GM12878 (cell line): ENCODE measurements around the gene HAP1. TPM values are rescaled to one million over a fixed set of nuclear protein-coding genes. Genes with fewer than 3 reads are reported as not detected.

ENCODE experiments used
- ATAC-seq: fragments of 200-7000 bp; cut with Tn5 transposase; 3 replicates; pipeline ENCODE4 v1.9.1; 2020; ENCODE audit warnings: mild to moderate bottlenecking, moderate library complexity
- BruUV-seq: library from RNA; stranded (reverse); fragments of 400-500 nt; replicated peaks from 2 replicates; lab custom pipeline; 2021; lab: Mats Ljungman, UMichigan
- CTCF ChIA-PET: fragments of 300-600 bp; sonication (Branson Sonifier 250); formaldehyde crosslinking; extraction: SDS; loops from one replicate; lab custom pipeline; 2021; ENCODE audit warnings: inconsistent platforms; lab: Yijun Ruan, JAX
- POLR2A ChIA-PET: fragments of 350-600 bp; formaldehyde crosslinking; extraction: SDS; loops from one replicate; lab custom pipeline; 2021; ENCODE audit warnings: inconsistent platforms; lab: Charles Lee
- RAD21 ChIA-PET: fragments of 300-600 bp; sonication (Branson Sonifier 250); formaldehyde crosslinking; loops from one replicate; lab custom pipeline; 2023; ENCODE audit warnings: antibody characterized with exemption; ENCODE audit not compliant: unreplicated experiment; lab: Charles Lee
- SMC1A ChIA-PET: fragments of 300-600 bp; sonication (Branson Sonifier 250); formaldehyde crosslinking; loops from one replicate; lab custom pipeline; 2023; ENCODE audit not compliant: unreplicated experiment, uncharacterized antibody; lab: Charles Lee
- DNase-seq: peaks from one replicate; pipeline ENCODE4 v3.0.0-alpha.2; 2011; ENCODE audit warnings: low read depth, low spot score
- FAIRE-seq: peaks from 3 replicates; lab custom pipeline; 2011; peaks lifted over from hg19 to GRCh38; lab: Jason Lieb, UNC
- H2AFZ ChIP-seq: 2 replicates; pipeline ENCODE4 v1.6.0; 2011; ENCODE audit warnings: low read depth, low read length, control low read depth; ENCODE audit not compliant: control insufficient read depth
- H3K27ac ChIP-seq: 2 replicates; pipeline ENCODE4 v1.5.1; 2011; ENCODE audit warnings: control low read depth; ENCODE audit not compliant: control insufficient read depth, insufficient read depth
- H3K27me3 ChIP-seq, 2 experiments: replicated peaks in 1 of 2; 2 replicates each; pipeline versions ENCODE4 v1.6.0 to v1.6.1; 2011; ENCODE audit warnings: low read length in 1 of 2; ENCODE audit not compliant: control insufficient read depth in 2 of 2, insufficient read depth in 2 of 2
- H3K36me3 ChIP-seq, 2 experiments: 2 replicates each; pipeline ENCODE4 v1.5.1; 2011; ENCODE audit warnings: low read length in 1 of 2; ENCODE audit not compliant: control insufficient read depth in 2 of 2, insufficient read depth in 2 of 2
- H3K4me1 ChIP-seq: 2 replicates; pipeline ENCODE4 v1.6.1; 2011; ENCODE audit warnings: mild to moderate bottlenecking, low read length, moderate library complexity, mixed read lengths; ENCODE audit not compliant: control insufficient read depth, insufficient read depth
- H3K4me2 ChIP-seq: 2 replicates; pipeline ENCODE4 v1.6.0; 2011; ENCODE audit warnings: control low read depth; ENCODE audit not compliant: control insufficient read depth, insufficient read depth
- H3K4me3 ChIP-seq: fragments of 200-600 bp; sonication (generic); 2 replicates; pipeline ENCODE4 v1.5.1; 2016
- H3K79me2 ChIP-seq: 2 replicates; pipeline ENCODE4 v1.6.0; 2011; ENCODE audit warnings: low read length; ENCODE audit not compliant: control insufficient read depth, insufficient read depth
- H3K9ac ChIP-seq: 2 replicates; pipeline ENCODE4 v1.8.0; 2011; ENCODE audit warnings: low read length, control low read depth, mixed read lengths; ENCODE audit not compliant: control insufficient read depth, insufficient read depth
- H3K9me3 ChIP-seq: replicated peaks from 3 replicates; pipeline ENCODE4 v1.5.1; 2011; ENCODE audit warnings: mild to moderate bottlenecking, low read length; ENCODE audit not compliant: control insufficient read depth, insufficient read depth
- H4K20me1 ChIP-seq: 2 replicates; pipeline ENCODE4 v1.6.0; 2011; ENCODE audit not compliant: control insufficient read depth, insufficient read depth
- EP300 ChIP-seq, 2 experiments: fragments of 150-350 bp in 1 of 2; IDR thresholded peaks; 2 replicates each; pipeline ENCODE4 v1.6.1; 2011 to 2012; ENCODE audit warnings: low read depth in 2 of 2, low read length in 2 of 2, borderline replicate concordance in 1 of 2, improper control_type of control experiment in 1 of 2, inconsistent platforms in 1 of 2; ENCODE audit not compliant: control insufficient read depth in 1 of 2
- EZH2 ChIP-seq: IDR thresholded peaks from 2 replicates; pipeline ENCODE4 v1.6.1; 2012; ENCODE audit warnings: low read depth, mild to moderate bottlenecking, control low read depth, inconsistent platforms, low read length, borderline replicate concordance; ENCODE audit not compliant: control insufficient read depth
- HCFC1 ChIP-seq: fragments of 150-350 bp; IDR thresholded peaks from 2 replicates; pipeline ENCODE4 v1.6.1; 2014; ENCODE audit warnings: low read length
- MXI1 ChIP-seq: fragments of 150-350 bp; IDR thresholded peaks from 2 replicates; pipeline ENCODE4 v1.6.1; 2011; ENCODE audit warnings: low read depth, mild to moderate bottlenecking, inconsistent platforms, low read length, improper control_type of control experiment
- NKRF ChIP-seq: fragments of 450-650 bp; conservative IDR thresholded peaks from 2 replicates; pipeline ENCODE4 v1.6.1; 2017; ENCODE audit warnings: mild to moderate bottlenecking, moderate library complexity
- PAX5 ChIP-seq: IDR thresholded peaks from 2 replicates; pipeline ENCODE4 v1.6.1; 2011; ENCODE audit warnings: low read depth, low read length, borderline replicate concordance
- PML ChIP-seq: IDR thresholded peaks from 2 replicates; pipeline ENCODE4 v1.6.1; 2012; ENCODE audit warnings: low read length, inconsistent platforms
- RAD21 ChIP-seq: IDR thresholded peaks from 2 replicates; pipeline ENCODE4 v1.6.1; 2011; ENCODE audit warnings: mild to moderate bottlenecking, low read depth, low read length, moderate library complexity; ENCODE audit not compliant: insufficient read depth
- RAD51 ChIP-seq: fragments of 450-650 bp; IDR thresholded peaks from 2 replicates; pipeline ENCODE4 v1.6.1; 2016; ENCODE audit warnings: moderate library complexity, mild to moderate bottlenecking, inconsistent platforms
- RB1 ChIP-seq: fragments of 450-650 bp; formaldehyde crosslinking; IDR thresholded peaks from 2 replicates; pipeline ENCODE4 v1.6.1; 2017; ENCODE audit warnings: mild to moderate bottlenecking, borderline replicate concordance
- RBBP5 ChIP-seq: fragments of 200-600 bp; sonication (generic); conservative IDR thresholded peaks from 2 replicates; pipeline ENCODE4 v1.6.1; 2016
- RUNX3 ChIP-seq: IDR thresholded peaks from 2 replicates; pipeline ENCODE4 v1.6.1; 2012; ENCODE audit warnings: low read length, inconsistent platforms
- SKIL ChIP-seq: fragments of 450-650 bp; IDR thresholded peaks from 2 replicates; pipeline ENCODE4 v1.6.1; 2017; ENCODE audit warnings: mild to moderate bottlenecking, low read depth, inconsistent platforms; ENCODE audit not compliant: poor library complexity, severe bottlenecking
- SMC3 ChIP-seq: IDR thresholded peaks from 2 replicates; pipeline ENCODE4 v1.6.1; 2011; ENCODE audit warnings: low read length, improper control_type of control experiment, borderline replicate concordance
- SREBF2 ChIP-seq: IDR thresholded peaks from 2 replicates; pipeline ENCODE4 v1.6.1; 2012; ENCODE audit warnings: mild to moderate bottlenecking, low read length
- STAT3 ChIP-seq: IDR thresholded peaks from 2 replicates; pipeline ENCODE4 v1.6.1; 2011; ENCODE audit warnings: low read depth, low read length, improper control_type of control experiment
- TCF3 ChIP-seq: IDR thresholded peaks from 2 replicates; pipeline ENCODE4 v1.6.1; 2012; ENCODE audit warnings: low read depth, mild to moderate bottlenecking, low read length, borderline replicate concordance; ENCODE audit not compliant: insufficient read depth
- ZBTB33 ChIP-seq: fragments of 450-650 bp; IDR thresholded peaks from 2 replicates; pipeline ENCODE4 v1.6.1; 2017; ENCODE audit warnings: mild to moderate bottlenecking
- ZNF207 ChIP-seq: fragments of 450-650 bp; IDR thresholded peaks from 2 replicates; pipeline ENCODE4 v1.6.1; 2014; ENCODE audit warnings: antibody characterized with exemption, mild to moderate bottlenecking, borderline replicate concordance
- whole genome bisulfite sequencing: methylation state at CpG from one replicate; pipeline ENCODE4 v1.1.6; 2016; ENCODE audit warnings: low lambda C conversion rate; ENCODE audit not compliant: insufficient replicate concordance, insufficient coverage; ENCODE audit errors: missing lambda C conversion rate; 5-methylcytosine and 5-hydroxymethylcytosine counted together
- in situ Hi-C: fragments of 300-500 bp; cut with MboI; formaldehyde crosslinking; loops from 9 replicates; pipeline ENCODE4 v1.14.3; 2018; ENCODE audit warnings: mixed read lengths
- intact Hi-C: fragments of 100-400 bp; cut with micrococcal nuclease; formaldehyde crosslinking; loops from one replicate; pipeline ENCODE4 v1.14.2; 2022; ENCODE audit not compliant: unreplicated experiment
- polyA plus RNA-seq, 11 experiments: library from polyadenylated mRNA; depleted of rRNA in 4 of 11; unstranded in 6 of 11; stranded (reverse) in 5 of 11; fragments of >200 nt; fragmentation: Nextera tagmentation in 4 of 11; fragmentation: Illumina TruSeq in 1 of 11; extraction: Ambion mirVana in 4 of 11; extraction: Trizol in 1 of 11; gene quantifications; 1 replicate in 1 of 11; 2 replicates in 10 of 11; pipeline versions ENCODE4 v1.2.1 to v1.2.3, GENCODE V29; 2011 to 2016; ENCODE audit warnings: inconsistent platforms in 2 of 11, missing spikeins in 2 of 11, low read depth in 1 of 11
- total RNA-seq, 4 experiments: library from RNA; depleted of rRNA in 3 of 4; stranded (reverse); fragments of >200 nt in 3 of 4; fragmentation: Illumina TruSeq in 1 of 4; extraction: Trizol in 1 of 4; gene quantifications; 2 replicates each; pipeline versions ENCODE4 v1.2.1 to v1.2.3, GENCODE V29; 2013 to 2021

Gene HAP1
- total and polyA plus RNA-seq, 10 of the 15 experiments (the other 5 are each of a cell fraction or from before 2014, with no cell fraction given): not detected

- BruUV-seq: no TSS peak
- H2AFZ ChIP-seq: no peak overlapping the region
- DNase-seq: no peak
- no peak overlapping the region for H3K9ac ChIP-seq
- H4K20me1 ChIP-seq: no peaks in the 10 kb centered on the region
- no peak overlapping the region for H3K27ac ChIP-seq
- H3K9me3 ChIP-seq: no peaks in the 10 kb centered on the region
- H3K4me3 ChIP-seq: no peak overlapping the region
- ChIA-PET POLR2A (interaction anchor here (1.9 kb wide), 1 partner anchor 13 kb away, joined by 6 read pairs; the partner anchor contains the start of gene JUP), SMC1A (no interaction called here), RAD21 (no interaction called here), CTCF (no interaction called here)
- H3K4me1 ChIP-seq: no peaks in the 10 kb centered on the region
- FAIRE-seq: no peak
- H3K79me2 ChIP-seq: peaks cover 4% of the 10 kb centered on the region
- no peak for TF ChIP-seq RAD21
- no peak for TF ChIP-seq PML
- no peak for TF ChIP-seq RBBP5
- TF ChIP-seq ZBTB33: no peak
- no peak for TF ChIP-seq EZH2
- TF ChIP-seq EP300 (IDR thresholded peaks at IDR 0.05; ENCODE audit: borderline replicate concordance in 1 of 2, control insufficient read depth in 1 of 2, low read depth in 2 of 2, low read length in 2 of 2): no peak
- no peak for TF ChIP-seq RB1
- TF ChIP-seq STAT3: no peak
- no peak for TF ChIP-seq PAX5
- no peak for TF ChIP-seq MXI1
- no peak for TF ChIP-seq TCF3
- no peak for TF ChIP-seq NKRF
- no peak for TF ChIP-seq SKIL
- TF ChIP-seq SREBF2: no peak
- no peak for TF ChIP-seq RUNX3
- no peak for TF ChIP-seq SMC3
- no peak for TF ChIP-seq RAD51
- TF ChIP-seq HCFC1: no peak
- no peak for TF ChIP-seq ZNF207
- H3K4me2 ChIP-seq: no peak overlapping the region
- WGBS: 59% methylated on average over 12 of the region's 12 CpGs
- intact Hi-C loops (no loop called here), in situ Hi-C loops (no loop called here)
- H3K36me3 ChIP-seq: no peaks in the 10 kb centered on the region
- no peaks in the 10 kb centered on the region for H3K27me3 ChIP-seq
- ATAC-seq: no peak
Measured at GRCh38 chr17:41773190-41773588, 38.7 kb upstream of the HAP1 start.
